SH-SY5Y (cell line): ENCODE data around the gene LIMA1.

Experiments
- GATA2 ChIP-seq: IDR thresholded peaks from 2 replicates; pipeline ENCODE4 v1.6.1; 2011; ENCODE audit warnings: mild to moderate bottlenecking, low read depth, low read length
- GATA3 ChIP-seq: IDR thresholded peaks from 2 replicates; pipeline ENCODE4 v1.6.1; 2011; ENCODE audit warnings: low read depth, mild to moderate bottlenecking, low read length, moderate library complexity

- TF ChIP-seq GATA2 (no peak), GATA3 (no peak)
Measured at GRCh38 chr12:50211392-50212070, 71.8 kb downstream of the LIMA1 start.
